GM19328 (cell line): ENCODE measurements around the gene UBXN10.

Experiments
- ATAC-seq: cut with Tn5 transposase; IDR thresholded peaks from one replicate; pipeline ENCODE4 v1.9.1; 2021; ENCODE audit warnings: mild to moderate bottlenecking, moderate library complexity; ENCODE audit not compliant: unreplicated experiment

The UBXN10 gene

DNA sequence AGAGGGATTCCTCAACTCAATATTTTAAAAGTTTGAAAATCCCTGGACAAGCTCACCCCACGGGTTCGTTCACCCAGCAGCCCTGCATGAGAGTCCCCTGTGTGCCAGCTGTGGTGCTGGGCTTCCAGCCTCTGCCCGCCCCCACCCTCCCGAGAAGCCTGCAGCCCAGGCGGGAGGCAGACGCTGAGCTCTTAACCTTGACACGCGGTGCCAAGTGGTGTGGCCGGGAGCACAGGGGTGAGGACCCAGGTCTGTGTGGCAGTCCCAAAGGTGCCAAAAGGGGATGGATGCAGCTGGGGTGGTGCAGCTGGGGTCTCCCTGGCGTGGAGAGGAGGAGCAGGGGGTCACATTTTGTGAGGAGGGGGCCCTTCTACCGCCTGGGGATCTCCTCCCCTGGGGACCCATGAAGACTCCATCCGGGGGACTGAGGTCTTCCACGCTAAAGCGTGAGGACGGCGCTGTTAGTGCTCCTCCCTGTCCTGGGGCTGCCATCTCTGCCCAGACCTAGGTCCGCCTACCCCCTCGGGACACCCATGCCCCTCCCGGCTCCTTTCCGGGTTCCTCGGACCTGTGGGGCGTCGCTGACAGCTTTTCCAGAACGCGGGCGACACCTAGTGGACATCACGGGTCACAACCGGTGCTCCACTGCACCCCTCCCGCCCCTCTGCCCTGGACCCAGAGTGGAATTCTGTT lies 33.8 kb upstream of the UBXN10 start:
- no peak for ATAC-seq

- ATAC-seq, result no peak
These were observed 33.3 kb upstream of the UBXN10 start for GRCh38 chr1:20152599-20152930.

DNA sequence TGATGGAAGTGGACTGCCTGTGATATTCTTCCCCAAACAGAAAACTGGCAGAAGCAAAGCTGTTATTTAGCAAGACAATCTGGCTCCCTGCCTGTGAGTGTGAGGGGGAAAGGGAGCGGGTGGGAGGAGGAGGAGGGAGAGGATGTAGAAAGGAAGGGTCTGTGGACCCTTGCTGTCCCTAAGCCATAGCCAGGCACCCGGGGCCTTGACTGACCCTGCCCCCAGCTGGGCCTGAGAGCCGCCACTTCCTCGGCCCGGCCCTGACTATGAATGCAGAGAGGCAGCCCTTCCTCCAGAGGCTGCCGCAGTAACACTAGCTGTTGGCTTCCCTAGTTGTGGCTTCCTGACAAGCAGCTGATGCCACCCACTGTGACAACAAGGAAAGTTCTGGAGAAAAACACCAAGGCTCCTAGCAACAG lies 32.9 kb upstream of the UBXN10 start:
- ATAC-seq, result no peak

DNA sequence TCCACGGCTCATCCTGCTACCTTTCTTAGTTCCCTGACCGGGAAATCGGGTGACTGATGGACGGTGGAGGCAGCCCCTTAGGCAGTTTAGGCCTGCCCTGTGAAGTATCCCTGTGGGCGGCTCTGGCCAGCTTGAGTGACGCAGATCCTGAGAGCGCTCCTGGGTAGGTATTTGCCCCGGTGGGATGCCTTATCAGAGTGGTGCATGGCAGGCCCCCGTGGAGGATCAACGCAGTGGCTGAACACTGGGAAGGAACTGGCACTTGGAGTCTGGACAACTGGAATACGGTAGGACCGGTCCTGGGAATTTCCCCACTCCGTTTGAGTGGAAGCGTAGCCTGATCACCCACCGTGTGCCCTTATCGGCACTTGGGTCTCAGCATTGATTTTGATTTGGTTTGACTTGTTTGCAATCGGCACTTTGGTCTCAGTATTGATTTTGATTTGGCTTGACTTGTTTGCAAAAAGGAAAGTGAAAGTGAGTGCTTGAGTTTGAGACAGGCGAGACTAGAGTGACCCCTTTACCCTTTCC lies 31.5 kb upstream of the UBXN10 start:
- no peak for ATAC-seq

GRCh38 chr1:20158358-20159070 lies 27.4 kb upstream of the UBXN10 start:
- no peak for ATAC-seq

DNA sequence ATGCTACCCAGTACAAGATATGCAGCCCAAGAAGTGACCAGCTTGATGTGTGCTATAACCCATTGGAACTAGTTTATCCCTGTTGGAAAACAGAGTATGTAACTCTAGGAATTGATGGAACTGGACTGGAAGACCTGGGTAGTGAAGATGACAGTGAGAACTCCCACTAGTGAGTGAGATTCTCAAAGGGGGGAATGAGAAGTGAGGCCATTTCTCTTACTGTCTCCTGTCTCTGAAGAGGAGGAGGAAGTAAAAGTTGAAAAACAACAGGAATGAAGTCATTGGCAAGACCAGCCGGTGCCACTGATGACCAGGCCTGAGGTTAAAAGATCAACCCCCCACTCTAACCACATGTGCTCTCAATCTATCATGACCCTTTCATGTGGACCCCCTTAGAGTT lies 25.9 kb upstream of the UBXN10 start:
- ATAC-seq, result no peak

GRCh38 chr1:20164694-20165202 lies 21.1 kb upstream of the UBXN10 start:
- ATAC-seq, result no peak

- ATAC-seq, result no peak
These were observed 20.4 kb upstream of the UBXN10 start for GRCh38 chr1:20165522-20165951.

DNA sequence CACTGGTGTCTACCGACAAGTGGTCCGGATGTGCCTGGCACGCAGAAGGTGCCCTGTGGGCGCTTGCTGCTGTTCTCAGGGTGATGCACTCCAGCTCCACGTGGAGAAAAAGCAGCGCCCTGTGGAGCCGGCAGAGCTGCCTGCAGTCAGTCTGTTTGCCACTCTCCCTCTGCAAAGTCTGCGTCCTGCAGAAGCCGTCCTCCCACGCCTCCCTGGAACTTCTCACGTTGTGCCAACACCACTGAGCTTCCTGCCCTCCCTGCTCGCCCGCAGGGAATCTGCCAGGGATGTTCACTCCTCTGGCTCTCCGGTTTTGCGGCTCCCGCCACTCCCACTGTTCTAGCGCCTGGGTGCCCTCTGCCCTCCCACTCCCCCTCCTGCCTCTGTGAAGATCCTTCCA lies 19.8 kb upstream of the UBXN10 start:
- ATAC-seq, result no peak

DNA sequence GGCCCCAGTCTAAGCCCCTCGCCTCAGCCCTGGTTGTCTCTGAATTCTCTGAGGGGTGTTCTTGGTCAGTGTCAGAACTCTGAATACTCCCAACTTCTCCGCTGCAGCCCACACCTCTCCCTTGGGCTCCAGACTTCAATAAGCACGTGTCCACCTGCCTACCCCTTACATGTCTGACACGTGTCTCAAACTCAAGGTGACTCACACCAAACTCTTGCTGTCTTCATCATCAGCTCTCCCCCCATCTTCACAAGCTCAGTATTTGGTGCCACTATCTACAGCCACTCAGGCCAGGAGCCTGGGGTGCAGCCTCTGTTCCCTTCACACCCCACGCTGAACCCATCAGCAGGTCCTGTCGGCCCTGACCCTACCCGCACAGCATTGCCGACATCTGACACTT lies 18.8 kb upstream of the UBXN10 start:
- no peak for ATAC-seq

GRCh38 chr1:20168564-20169491 lies 17.1 kb upstream of the UBXN10 start:
- no peak for ATAC-seq

DNA sequence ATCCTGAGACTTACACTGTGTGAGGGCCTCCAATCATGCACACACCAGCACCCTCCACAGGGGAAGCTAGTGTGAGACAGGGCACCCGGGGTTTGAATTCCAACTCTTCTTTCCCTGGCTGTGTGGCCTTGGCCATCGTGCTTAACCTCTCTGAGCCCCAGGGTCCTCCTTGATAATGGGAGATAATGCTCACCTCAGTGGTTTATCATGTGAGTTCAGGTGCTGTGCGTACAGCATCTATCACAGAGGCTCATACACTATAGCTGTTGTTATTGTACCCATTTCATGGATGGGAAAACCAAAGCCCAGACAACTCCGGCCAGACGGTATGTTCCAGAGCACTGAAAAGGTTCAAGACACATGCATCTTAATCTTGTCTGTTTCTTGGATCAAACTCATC lies 16.0 kb upstream of the UBXN10 start:
- ATAC-seq, result no peak

DNA sequence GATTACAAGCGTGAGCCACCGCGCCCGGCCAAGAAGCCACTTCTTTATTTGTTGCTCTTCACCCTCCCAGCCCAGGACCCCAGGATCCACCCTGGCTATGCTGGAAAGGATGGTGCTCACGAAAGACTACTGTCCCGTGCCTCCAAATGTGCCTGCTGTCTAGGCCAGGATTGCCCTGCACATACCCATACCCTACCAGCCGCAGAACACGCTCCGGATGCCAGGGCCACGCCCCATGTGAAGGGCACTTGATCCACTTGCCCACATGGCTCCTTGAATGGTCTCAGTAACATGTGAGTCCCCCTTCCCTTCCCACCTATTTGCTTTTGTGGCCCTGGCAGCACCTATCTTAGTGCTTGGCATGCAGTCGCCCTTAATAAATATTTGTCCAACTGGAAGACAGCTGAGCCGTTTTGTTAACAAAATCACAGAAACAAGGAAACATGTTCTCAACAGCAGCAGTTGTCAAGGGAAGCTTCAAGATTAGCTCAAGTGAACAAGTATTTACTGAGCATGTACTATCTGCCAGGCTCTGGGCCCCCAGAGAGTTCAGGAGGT lies 13.8 kb upstream of the UBXN10 start:
- ATAC-seq, result no peak

DNA sequence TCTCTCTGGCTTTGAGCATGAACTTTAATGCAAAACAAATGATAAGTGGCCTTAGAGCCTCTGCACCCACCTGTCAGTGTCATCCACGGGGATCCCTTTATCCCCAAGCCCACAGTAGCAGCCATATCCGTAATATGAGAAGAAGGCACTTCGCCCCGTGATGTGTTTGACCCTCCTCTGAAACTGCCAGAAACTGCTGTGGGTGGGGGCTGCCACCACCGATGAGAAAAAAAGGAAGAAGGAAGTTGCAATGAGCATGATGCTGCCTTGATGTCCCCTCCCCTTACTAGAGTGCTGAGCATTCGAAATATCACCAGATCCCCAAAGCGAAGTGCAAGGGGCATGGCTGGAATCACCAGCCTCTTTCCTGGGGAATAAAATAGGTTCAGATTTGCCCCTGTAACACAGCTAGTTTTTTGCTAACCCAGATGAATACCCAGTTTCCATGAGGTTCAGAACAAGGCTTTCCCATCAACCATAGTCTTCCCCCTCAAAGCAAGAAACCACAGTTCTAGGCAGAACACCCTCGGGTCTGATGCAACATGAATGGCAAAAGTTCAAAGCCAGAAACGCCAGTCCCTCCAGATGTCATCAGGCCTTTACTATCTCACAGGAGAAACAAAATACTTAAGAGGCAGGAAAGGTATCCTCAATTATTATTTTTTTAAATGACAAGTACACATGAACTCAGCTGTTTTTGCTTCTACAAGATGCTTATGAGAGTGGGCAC lies 10.8 kb upstream of the UBXN10 start:
- no peak for ATAC-seq

DNA sequence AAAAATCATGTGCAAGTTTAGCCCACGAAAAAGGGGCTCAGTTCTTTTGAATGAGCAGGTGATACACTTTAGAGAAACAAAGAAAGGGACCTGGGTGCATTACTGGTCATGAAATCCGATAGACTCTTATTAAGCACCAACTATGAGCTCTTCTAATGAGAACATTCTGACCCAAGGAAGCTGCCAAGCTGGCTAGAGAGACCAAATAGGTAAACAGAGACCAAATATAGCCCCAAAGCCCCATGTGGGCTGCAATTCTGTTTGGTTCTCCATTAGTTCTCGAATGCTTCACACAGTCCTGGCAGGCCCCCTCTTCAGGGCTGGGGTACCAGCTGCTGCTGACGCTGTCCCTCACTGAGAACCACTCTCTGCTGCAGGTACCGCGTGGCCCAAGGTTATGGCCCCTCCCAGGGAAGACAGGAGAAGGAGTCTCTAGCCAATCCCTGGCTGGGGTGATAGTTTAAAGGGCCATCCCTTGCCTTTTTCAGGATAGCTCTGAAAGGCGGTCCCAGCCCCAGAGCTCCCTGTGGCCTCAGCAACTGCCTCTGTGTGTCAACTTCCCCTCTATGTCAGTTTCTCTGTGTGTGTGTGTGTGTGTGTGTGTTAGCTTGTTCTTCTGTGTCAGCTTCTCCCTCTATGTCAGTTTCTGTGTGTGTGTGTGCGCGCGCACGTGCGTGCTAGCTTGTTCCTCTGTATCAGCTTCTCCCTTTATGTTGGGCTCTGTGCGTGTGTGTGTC lies 7.1 kb upstream of the UBXN10 start:
- no peak for ATAC-seq

- no peak for ATAC-seq
These were observed 6.3 kb upstream of the UBXN10 start for GRCh38 chr1:20179371-20180128.

GRCh38 chr1:20180129-20180843 lies 5.6 kb upstream of the UBXN10 start:
- ATAC-seq, result no peak

DNA sequence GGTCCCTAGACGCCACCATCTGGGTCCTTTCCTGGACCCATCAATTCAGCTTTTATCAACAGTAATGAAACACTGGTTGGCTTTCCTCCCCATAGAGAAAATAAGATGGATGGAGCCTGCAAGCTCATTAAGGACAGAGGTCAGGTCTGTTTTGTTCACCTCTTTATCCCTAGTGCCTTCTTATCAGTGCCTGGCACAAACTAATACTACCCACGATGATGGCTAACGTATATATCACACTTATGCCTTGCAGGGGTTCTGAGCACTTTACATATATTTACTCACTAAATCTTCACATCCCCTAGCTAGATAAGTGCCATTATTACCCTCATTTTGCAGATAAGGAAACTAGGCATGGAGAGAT lies 5.1 kb upstream of the UBXN10 start:
- no peak for ATAC-seq
